CD4-positive, CD25-positive, alpha-beta regulatory T cell (primary cell): ENCODE measurements around the gene TMEM131. TPM values are rescaled to one million over a fixed set of nuclear protein-coding genes. Genes with fewer than 3 reads are reported as not detected.

ENCODE experiments used
- ATAC-seq, 2 donors: fragments of 150-1000 bp; cut with Tn5 transposase; one replicate each; pipeline ENCODE4 v1.10.0; 2021; ENCODE audit warnings: low read depth in 2 of 2, moderate number of reproducible peaks in 2 of 2, moderate library complexity in 1 of 2
- DNase-seq, 3 donors: peaks; one replicate each; pipeline versions ENCODE4 v3.0.0 to v3.0.0-alpha.2; 2012 to 2022; ENCODE audit warnings: mixed read lengths in 1 of 3
- H3K27ac ChIP-seq: one replicate; pipeline ENCODE4 v1.7.0; 2013; ENCODE audit warnings: mild to moderate bottlenecking, low read length; ENCODE audit not compliant: insufficient read depth, poor library complexity, severe bottlenecking
- H3K27me3 ChIP-seq: one replicate; pipeline ENCODE4 v1.7.0; 2013; ENCODE audit warnings: low read length; ENCODE audit not compliant: control insufficient read depth, insufficient read depth
- H3K36me3 ChIP-seq: one replicate; pipeline ENCODE4 v1.7.0; 2013; ENCODE audit warnings: mild to moderate bottlenecking, low read length, moderate library complexity; ENCODE audit not compliant: control insufficient read depth, insufficient read depth
- H3K4me1 ChIP-seq: 2 replicates; pipeline ENCODE4 v1.7.0; 2013; ENCODE audit warnings: mild to moderate bottlenecking, low read length; ENCODE audit not compliant: insufficient read depth, control insufficient read depth, poor library complexity, severe bottlenecking
- H3K4me3 ChIP-seq: one replicate; pipeline ENCODE4 v1.7.0; 2013; ENCODE audit warnings: low read depth, mild to moderate bottlenecking, low read length, moderate library complexity
- H3K9me3 ChIP-seq, 2 experiments: 1 replicate in 1 of 2; 2 replicates in 1 of 2; pipeline ENCODE4 v1.7.0; 2013; ENCODE audit warnings: low read length in 2 of 2, mild to moderate bottlenecking in 1 of 2, moderate library complexity in 1 of 2; ENCODE audit not compliant: control insufficient read depth in 2 of 2
- H3K27ac Mint-ChIP-seq, 3 donors: one replicate each; pipeline ENCODE4 v1.8.0; 2020 to 2022; ENCODE audit warnings: mild to moderate bottlenecking in 3 of 3, mixed read lengths in 3 of 3, moderate library complexity in 2 of 3
- H3K27me3 Mint-ChIP-seq: one replicate; pipeline ENCODE4 v1.8.0; 2022; ENCODE audit warnings: mild to moderate bottlenecking, mixed read lengths
- H3K36me3 Mint-ChIP-seq: one replicate; pipeline ENCODE4 v1.8.0; 2020; ENCODE audit warnings: mixed read lengths
- H3K4me1 Mint-ChIP-seq, 4 donors: one replicate each; pipeline ENCODE4 v1.8.0; 2020 to 2022; ENCODE audit warnings: mixed read lengths in 4 of 4, mild to moderate bottlenecking in 1 of 4
- H3K4me3 Mint-ChIP-seq, 4 donors: one replicate each; pipeline ENCODE4 v1.8.0; 2020 to 2022; ENCODE audit warnings: mild to moderate bottlenecking in 4 of 4, mixed read lengths in 4 of 4, moderate library complexity in 3 of 4
- H3K9me3 Mint-ChIP-seq, 7 donors: one replicate each; pipeline ENCODE4 v1.8.0; 2020 to 2022; ENCODE audit warnings: mixed read lengths in 7 of 7, mild to moderate bottlenecking in 3 of 7, moderate library complexity in 2 of 7
- polyA plus RNA-seq, 4 donors: library from polyadenylated mRNA; unstranded; fragments of 300-500 nt; fragmentation: Illumina TruSeq; gene quantifications; one replicate each; pipeline ENCODE4 v1.2.3, GENCODE V29; 2021
- total RNA-seq: library from RNA; stranded (reverse); gene quantifications from one replicate; pipeline ENCODE4 v1.2.3, GENCODE V29; 2022

Gene TMEM131
- total and polyA plus RNA-seq, 5 donors from 2014 or later, result 6.7 to 34.1 (median 8.0) TPM

GRCh38 chr2:98015671-98016070 lies 19.9 kb upstream of the TMEM131 start:
- no peak overlapping the region for H3K4me3 Mint-ChIP-seq
- Histone ChIP-seq H3K9me3 (no peaks in the 10 kb centered on the region), H3K27ac (no peak overlapping the region), H3K36me3 (no peaks in the 10 kb centered on the region), H3K27me3 (peaks cover 4% of the 10 kb centered on the region), H3K4me3 (no peak overlapping the region), H3K4me1 (no peaks in the 10 kb centered on the region)
- H3K27ac Mint-ChIP-seq, result no peak overlapping the region
- ATAC-seq, result no peak
- DNase-seq, result no peak
- H3K9me3 Mint-ChIP-seq, result peaks cover 0 to 2% (median 0%) of the 10 kb centered on the region in 7 donors
- peaks cover 14% of the 10 kb centered on the region for H3K27me3 Mint-ChIP-seq
- no peaks in the 10 kb centered on the region for H3K4me1 Mint-ChIP-seq
- peaks cover under 1% of the 10 kb centered on the region for H3K36me3 Mint-ChIP-seq

GRCh38 chr2:98014379-98014778 lies 18.6 kb upstream of the TMEM131 start:
- Histone ChIP-seq H3K4me1 (no peaks in the 10 kb centered on the region), H3K4me3 (no peak overlapping the region), H3K27me3 (peaks cover 2% of the 10 kb centered on the region), H3K9me3 (no peaks in the 10 kb centered on the region), H3K27ac (no peak overlapping the region), H3K36me3 (no peaks in the 10 kb centered on the region)
- Mint-ChIP-seq H3K27ac (no peak overlapping the region), H3K36me3 (no peaks in the 10 kb centered on the region), H3K4me1 (no peaks in the 10 kb centered on the region), H3K27me3 (peaks cover 14% of the 10 kb centered on the region), H3K4me3 (no peak overlapping the region), H3K9me3 (peaks cover 0 to 2% (median 0%) of the 10 kb centered on the region in 7 donors)
- DNase-seq (no peak), ATAC-seq (no peak)

- Mint-ChIP-seq H3K27ac (no peak overlapping the region), H3K36me3 (no peaks in the 10 kb centered on the region), H3K4me1 (no peaks in the 10 kb centered on the region), H3K9me3 (peaks cover 0 to 2% (median 0%) of the 10 kb centered on the region in 7 donors), H3K27me3 (peaks cover 14% of the 10 kb centered on the region), H3K4me3 (no peak overlapping the region)
- H3K4me1 ChIP-seq, result no peaks in the 10 kb centered on the region
- no peak for DNase-seq
- no peaks in the 10 kb centered on the region for H3K36me3 ChIP-seq
- H3K9me3 ChIP-seq, result no peaks in the 10 kb centered on the region
- no peak overlapping the region for H3K27ac ChIP-seq
- peaks cover 2% of the 10 kb centered on the region for H3K27me3 ChIP-seq
- H3K4me3 ChIP-seq, result no peak overlapping the region
- ATAC-seq, result no peak
Observed at GRCh38 chr2:98013407-98014042, 17.8 kb upstream of the TMEM131 start.

GRCh38 chr2:98012561-98012991 lies 16.8 kb upstream of the TMEM131 start:
- Histone ChIP-seq H3K4me1 (no peaks in the 10 kb centered on the region), H3K4me3 (no peak overlapping the region), H3K9me3 (no peaks in the 10 kb centered on the region), H3K27ac (no peak overlapping the region), H3K36me3 (no peaks in the 10 kb centered on the region), H3K27me3 (peaks cover 2% of the 10 kb centered on the region)
- Mint-ChIP-seq H3K27ac (no peak overlapping the region), H3K4me3 (no peak overlapping the region), H3K27me3 (peaks cover 14% of the 10 kb centered on the region), H3K4me1 (no peaks in the 10 kb centered on the region), H3K36me3 (no peaks in the 10 kb centered on the region), H3K9me3 (peaks cover 0 to 2% (median 0%) of the 10 kb centered on the region in 7 donors)
- no peak for DNase-seq
- peak; percentile 37 to 44 for ATAC-seq

GRCh38 chr2:98009887-98010760 lies 14.4 kb upstream of the TMEM131 start:
- Mint-ChIP-seq H3K4me3 (no peak overlapping the region), H3K27ac (no peak overlapping the region), H3K4me1 (no peaks in the 10 kb centered on the region), H3K9me3 (peaks cover 0 to 4% (median 0%) of the 10 kb centered on the region in 7 donors), H3K36me3 (no peaks in the 10 kb centered on the region), H3K27me3 (peaks cover 7% of the 10 kb centered on the region)
- Histone ChIP-seq H3K27me3 (peaks cover 2% of the 10 kb centered on the region), H3K4me1 (no peaks in the 10 kb centered on the region), H3K9me3 (no peaks in the 10 kb centered on the region), H3K36me3 (no peaks in the 10 kb centered on the region), H3K4me3 (no peak overlapping the region), H3K27ac (no peak overlapping the region)
- DNase-seq, result no peak
- no peak for ATAC-seq

- Histone ChIP-seq H3K27me3 (no peaks in the 10 kb centered on the region), H3K9me3 (no peaks in the 10 kb centered on the region), H3K4me3 (no peak overlapping the region), H3K4me1 (no peaks in the 10 kb centered on the region), H3K27ac (no peak overlapping the region), H3K36me3 (no peaks in the 10 kb centered on the region)
- H3K27me3 Mint-ChIP-seq, result no peaks in the 10 kb centered on the region
- H3K4me1 Mint-ChIP-seq, result no peaks in the 10 kb centered on the region
- no peak overlapping the region for H3K4me3 Mint-ChIP-seq
- ATAC-seq (no peak), DNase-seq (no peak)
- H3K9me3 Mint-ChIP-seq, result peaks cover 0 to 2% (median 0%) of the 10 kb centered on the region in 7 donors
- H3K36me3 Mint-ChIP-seq, result no peaks in the 10 kb centered on the region
- no peak overlapping the region for H3K27ac Mint-ChIP-seq
Observed at GRCh38 chr2:98008415-98008814, 12.7 kb upstream of the TMEM131 start.

- DNase-seq, result no peak
- H3K9me3 ChIP-seq, result no peaks in the 10 kb centered on the region
- no peak overlapping the region for H3K27ac ChIP-seq
- H3K9me3 Mint-ChIP-seq, result peaks cover 0 to 2% (median 0%) of the 10 kb centered on the region in 7 donors
- H3K27ac Mint-ChIP-seq, result no peak overlapping the region
- no peak for ATAC-seq
- H3K4me1 Mint-ChIP-seq, result no peaks in the 10 kb centered on the region
- no peak overlapping the region for H3K4me3 ChIP-seq
- H3K4me1 ChIP-seq, result no peaks in the 10 kb centered on the region
- no peaks in the 10 kb centered on the region for H3K27me3 ChIP-seq
- H3K27me3 Mint-ChIP-seq, result peaks cover 5% of the 10 kb centered on the region
- no peaks in the 10 kb centered on the region for H3K36me3 ChIP-seq
- H3K36me3 Mint-ChIP-seq, result no peaks in the 10 kb centered on the region
- peak overlapping the region in 1 of 4 donors; percentile 4 for H3K4me3 Mint-ChIP-seq
Observed at GRCh38 chr2:98006378-98006777, 10.6 kb upstream of the TMEM131 start.
